22Rv1 (cell line): Measurements from ENCODE around the gene RSPH9.
"Not testable (repeated sequence)": the region's sequence is repeated elsewhere in the genome, so short reads cannot be mapped to it uniquely, and the experiment has no call there.

Source experiments
- H3K27ac ChIP-seq: fragments of 450-650 bp; 2 replicates; pipeline ENCODE4 v1.5.1; 2017
- ZFX ChIP-seq: fragments of 450-650 bp; IDR thresholded peaks from 2 replicates; pipeline ENCODE4 v1.6.1; 2017; ENCODE audit warnings: antibody characterized with exemption, borderline replicate concordance
- TF ChIP-seq, protein P1 (sequence below): fragments of 450-650 bp; IDR thresholded peaks from 2 replicates; pipeline ENCODE4 v1.5.1; 2017; ENCODE audit warnings: mild to moderate bottlenecking

RSPH9 gene

GRCh38 chr6:43629505-43630300, 15.1 kb upstream of the RSPH9 start:
- TF ChIP-seq, protein P1, sequence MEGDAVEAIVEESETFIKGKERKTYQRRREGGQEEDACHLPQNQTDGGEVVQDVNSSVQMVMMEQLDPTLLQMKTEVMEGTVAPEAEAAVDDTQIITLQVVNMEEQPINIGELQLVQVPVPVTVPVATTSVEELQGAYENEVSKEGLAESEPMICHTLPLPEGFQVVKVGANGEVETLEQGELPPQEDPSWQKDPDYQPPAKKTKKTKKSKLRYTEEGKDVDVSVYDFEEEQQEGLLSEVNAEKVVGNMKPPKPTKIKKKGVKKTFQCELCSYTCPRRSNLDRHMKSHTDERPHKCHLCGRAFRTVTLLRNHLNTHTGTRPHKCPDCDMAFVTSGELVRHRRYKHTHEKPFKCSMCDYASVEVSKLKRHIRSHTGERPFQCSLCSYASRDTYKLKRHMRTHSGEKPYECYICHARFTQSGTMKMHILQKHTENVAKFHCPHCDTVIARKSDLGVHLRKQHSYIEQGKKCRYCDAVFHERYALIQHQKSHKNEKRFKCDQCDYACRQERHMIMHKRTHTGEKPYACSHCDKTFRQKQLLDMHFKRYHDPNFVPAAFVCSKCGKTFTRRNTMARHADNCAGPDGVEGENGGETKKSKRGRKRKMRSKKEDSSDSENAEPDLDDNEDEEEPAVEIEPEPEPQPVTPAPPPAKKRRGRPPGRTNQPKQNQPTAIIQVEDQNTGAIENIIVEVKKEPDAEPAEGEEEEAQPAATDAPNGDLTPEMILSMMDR, result no peak
- TF ChIP-seq ZFX, result no peak
- H3K27ac ChIP-seq, result peak overlapping the region; percentile 96

DNA sequence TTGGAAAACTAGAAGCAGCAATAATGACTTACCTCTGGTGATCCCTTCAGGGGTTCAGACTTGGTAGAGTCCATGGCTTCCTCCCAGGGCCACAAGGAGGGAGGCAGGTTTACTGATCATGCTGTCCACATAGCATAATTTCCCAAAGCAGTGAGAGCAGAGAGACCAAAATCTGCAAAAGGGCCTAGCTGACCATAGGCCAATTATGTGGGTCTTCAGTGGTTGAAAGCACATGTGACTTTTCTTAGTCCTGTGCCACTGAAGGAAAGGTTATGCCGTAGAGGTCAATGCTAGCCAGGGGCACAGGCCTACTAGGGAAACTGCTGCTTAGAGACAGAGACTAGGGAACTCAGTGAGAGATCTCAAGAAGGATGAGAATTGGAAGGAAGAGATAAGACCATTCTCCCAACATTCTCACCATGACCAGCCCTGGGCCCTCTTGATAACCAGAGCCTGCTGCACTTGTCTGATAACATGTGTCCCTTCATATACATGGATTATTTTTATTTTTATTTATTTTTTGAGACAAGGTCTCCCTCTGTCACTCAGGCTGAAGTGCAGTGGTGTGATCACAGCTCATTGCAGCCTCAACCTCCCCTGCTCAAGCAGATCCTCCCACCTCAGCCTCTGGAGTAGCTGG, 13.7 kb upstream of the RSPH9 start:
- peak overlapping the region; percentile 96 for H3K27ac ChIP-seq
- TF ChIP-seq, protein P1, result no peak
- TF ChIP-seq ZFX, result no peak

DNA sequence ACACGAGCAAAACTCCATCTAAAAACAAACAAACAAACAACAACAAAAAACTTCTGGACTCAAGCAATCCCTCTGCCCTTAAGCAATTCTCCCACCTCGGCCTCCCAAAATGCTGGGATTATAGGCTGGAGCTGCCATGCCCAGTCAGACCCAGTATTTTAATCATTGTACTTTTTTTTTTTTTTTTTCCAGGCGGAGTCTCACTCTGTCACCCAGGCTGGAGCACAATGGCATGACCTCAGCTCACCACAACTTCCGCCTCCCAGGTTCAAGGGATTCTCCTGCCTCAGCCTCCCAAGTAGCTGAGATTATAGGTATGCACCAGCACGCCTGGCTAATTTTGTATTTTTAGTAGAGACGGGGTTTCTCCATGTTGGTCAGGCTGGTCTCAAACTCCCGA, 11.8 kb upstream of the RSPH9 start:
- H3K27ac ChIP-seq, result not testable (repeated sequence)

DNA sequence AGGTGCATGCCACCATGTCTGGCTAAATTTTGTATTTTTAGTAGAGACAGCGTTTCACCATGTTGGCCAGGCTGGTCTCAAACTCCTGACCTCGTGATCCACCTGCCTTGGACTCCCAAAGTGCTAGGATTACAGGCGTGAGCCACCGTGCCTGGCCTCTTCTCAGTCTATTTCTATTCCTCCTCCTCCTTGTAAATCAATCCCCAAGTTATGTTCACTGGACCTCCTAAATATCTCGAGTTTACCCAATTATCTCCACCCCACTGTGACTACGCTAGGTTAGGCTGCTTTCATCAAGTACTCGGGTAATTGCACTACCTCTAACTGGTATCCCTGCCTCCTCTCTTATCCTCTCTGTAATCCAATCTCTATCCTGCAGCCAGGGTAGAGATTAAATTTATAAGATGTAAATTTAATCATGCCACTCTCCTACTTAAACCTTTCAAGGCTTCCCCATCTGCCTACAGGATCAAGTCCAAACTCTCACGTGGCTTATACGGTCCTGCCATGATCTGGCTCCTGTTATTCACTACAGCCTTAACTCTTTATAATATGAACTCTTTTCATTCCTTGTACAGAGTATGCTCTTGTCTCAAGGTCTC, 10.0 kb upstream of the RSPH9 start:
- H3K27ac ChIP-seq, result peak overlapping the region; percentile 69
- TF ChIP-seq ZFX, result no peak
- TF ChIP-seq, protein P1, result no peak

GRCh38 chr6:43635387-43636307, 9.2 kb upstream of the RSPH9 start, which contains the start of gene MAD2L1BP:
Gene MAD2L1BP, plus strand, starts transcription at chr6:43635840. Its CDS starts 36 bp downstream, at chr6:43635876.
- peak within 1 kb of the TSS; percentile 69 for H3K27ac ChIP-seq
- TF ChIP-seq, protein P1, result no peak
- no peak for TF ChIP-seq ZFX

DNA sequence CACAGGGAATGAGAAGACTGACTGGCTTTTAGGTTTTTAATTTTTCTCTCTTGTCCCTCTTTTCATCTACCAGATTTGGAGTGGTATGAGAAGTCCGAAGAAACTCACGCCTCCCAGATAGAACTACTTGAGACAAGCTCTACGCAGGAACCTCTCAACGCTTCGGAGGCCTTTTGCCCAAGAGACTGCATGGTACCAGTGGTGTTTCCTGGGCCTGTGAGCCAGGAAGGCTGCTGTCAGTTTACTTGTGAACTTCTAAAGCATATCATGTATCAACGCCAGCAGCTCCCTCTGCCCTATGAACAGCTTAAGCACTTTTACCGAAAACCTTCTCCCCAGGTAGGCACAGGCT, 8.6 kb upstream of the RSPH9 start:
- H3K27ac ChIP-seq, result peak overlapping the region; percentile 69
- no peak for TF ChIP-seq ZFX
- TF ChIP-seq, protein P1, result no peak

GRCh38 chr6:43639984-43640800, 4.6 kb upstream of the RSPH9 start:
- no peak for TF ChIP-seq ZFX
- TF ChIP-seq, protein P1, result no peak
- no peak overlapping the region for H3K27ac ChIP-seq
